HEK293 (cell line): ENCODE measurements around the gene ACER3.

ENCODE experiments used
- CTCF ChIP-seq: fragments of 450-650 bp; formaldehyde crosslinking; IDR thresholded peaks from 2 replicates; pipeline ENCODE4 v1.5.1; 2016; ENCODE audit warnings: missing biosample characterization, missing genetic modification characterization
- HOXA7 ChIP-seq: sonication (generic); formaldehyde crosslinking; IDR thresholded peaks from 2 replicates; pipeline ENCODE4 v1.8.1; 2022; ENCODE audit warnings: missing genetic modification reagents, borderline replicate concordance
- REST ChIP-seq: fragments of 450-650 bp; formaldehyde crosslinking; IDR thresholded peaks from 2 replicates; pipeline ENCODE4 v1.5.1; 2016; ENCODE audit warnings: missing biosample characterization, missing genetic modification characterization
- SP3 ChIP-seq: fragments of 450-650 bp; formaldehyde crosslinking; IDR thresholded peaks from 2 replicates; pipeline ENCODE4 v1.5.1; 2016; ENCODE audit warnings: missing biosample characterization, missing genetic modification characterization
- YY1 ChIP-seq: fragments of 450-650 bp; formaldehyde crosslinking; IDR thresholded peaks from 2 replicates; pipeline ENCODE4 v1.5.1; 2018; ENCODE audit warnings: missing biosample characterization, missing genetic modification characterization
- ZFHX2 ChIP-seq: fragments of 450-650 bp; formaldehyde crosslinking; conservative IDR thresholded peaks from 2 replicates; pipeline ENCODE4 v1.5.1; 2016; ENCODE audit warnings: missing biosample characterization, missing genetic modification characterization
- ZNF274 ChIP-seq, 2 experiments: fragments of 200-500 bp in 1 of 2; fragments of 450-650 bp in 1 of 2; sonication (Bioruptor generic) in 1 of 2; formaldehyde crosslinking in 1 of 2; IDR thresholded peaks; 2 replicates each; pipeline versions ENCODE4 v1.5.1 to v1.6.1; 2014 to 2016; ENCODE audit warnings: borderline replicate concordance in 1 of 2, inconsistent platforms in 1 of 2, low read length in 1 of 2, missing biosample characterization in 1 of 2, missing genetic modification characterization in 1 of 2

- TF ChIP-seq YY1 (tag by site-specific recombination) (no peak), CTCF (no peak), ZFHX2 (tag by site-specific recombination) (no peak), SP3 (tag by site-specific recombination) (no peak), ZNF274 (IDR thresholded peaks at IDR 0.05; ENCODE audit: low read length) (no peak), ZNF274 (tag by site-specific recombination; IDR thresholded peaks at IDR 0.05; ENCODE audit: borderline replicate concordance) (no peak), REST (tag by site-specific recombination) (no peak), HOXA7 (CRISPR knock-in tag) (no peak)
Measured at GRCh38 chr11:76843907-76844306, 16.8 kb upstream of the ACER3 start.
